Kidney epithelial cell (primary cell): ENCODE measurements around the gene USP32. TPM values are rescaled to one million over a fixed set of nuclear protein-coding genes. Genes with fewer than 3 reads are reported as not detected.

Experiments
- DNase-seq: peaks from one replicate; pipeline ENCODE4 v3.0.0-alpha.2; 2010; ENCODE audit warnings: low read depth
- H3K27me3 ChIP-seq: 2 replicates; pipeline ENCODE4 v1.6.0; 2011; ENCODE audit warnings: low read length; ENCODE audit not compliant: control insufficient read depth, insufficient read depth
- H3K36me3 ChIP-seq: 2 replicates; pipeline ENCODE4 v1.5.1; 2011; ENCODE audit warnings: low read length; ENCODE audit not compliant: control insufficient read depth, insufficient read depth
- H3K4me3 ChIP-seq: 2 replicates; pipeline ENCODE4 v1.5.1; 2011; ENCODE audit warnings: low read depth, mild to moderate bottlenecking, control low read depth, low read length
- total RNA-seq: library from RNA; depleted of rRNA; stranded (reverse); fragments of >200 nt; gene quantifications from 2 replicates; pipeline ENCODE4 v1.2.3, GENCODE V29; 2015
- TF ChIP-seq, protein P1 (sequence below): IDR thresholded peaks from 2 replicates; pipeline ENCODE4 v1.5.1; 2011; ENCODE audit warnings: mild to moderate bottlenecking, moderate library complexity, low read length, control low read depth, inconsistent platforms; ENCODE audit not compliant: insufficient read depth, poor library complexity, severe bottlenecking

USP32 gene
- total RNA-seq, 1 donor from 2014 or later, result 37.2 TPM

- TF ChIP-seq, protein P1, sequence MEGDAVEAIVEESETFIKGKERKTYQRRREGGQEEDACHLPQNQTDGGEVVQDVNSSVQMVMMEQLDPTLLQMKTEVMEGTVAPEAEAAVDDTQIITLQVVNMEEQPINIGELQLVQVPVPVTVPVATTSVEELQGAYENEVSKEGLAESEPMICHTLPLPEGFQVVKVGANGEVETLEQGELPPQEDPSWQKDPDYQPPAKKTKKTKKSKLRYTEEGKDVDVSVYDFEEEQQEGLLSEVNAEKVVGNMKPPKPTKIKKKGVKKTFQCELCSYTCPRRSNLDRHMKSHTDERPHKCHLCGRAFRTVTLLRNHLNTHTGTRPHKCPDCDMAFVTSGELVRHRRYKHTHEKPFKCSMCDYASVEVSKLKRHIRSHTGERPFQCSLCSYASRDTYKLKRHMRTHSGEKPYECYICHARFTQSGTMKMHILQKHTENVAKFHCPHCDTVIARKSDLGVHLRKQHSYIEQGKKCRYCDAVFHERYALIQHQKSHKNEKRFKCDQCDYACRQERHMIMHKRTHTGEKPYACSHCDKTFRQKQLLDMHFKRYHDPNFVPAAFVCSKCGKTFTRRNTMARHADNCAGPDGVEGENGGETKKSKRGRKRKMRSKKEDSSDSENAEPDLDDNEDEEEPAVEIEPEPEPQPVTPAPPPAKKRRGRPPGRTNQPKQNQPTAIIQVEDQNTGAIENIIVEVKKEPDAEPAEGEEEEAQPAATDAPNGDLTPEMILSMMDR, result no peak
- no peak overlapping the region for H3K4me3 ChIP-seq
These were observed 253.0 kb downstream of the USP32 start for GRCh38 chr17:60138769-60139437.

DNA sequence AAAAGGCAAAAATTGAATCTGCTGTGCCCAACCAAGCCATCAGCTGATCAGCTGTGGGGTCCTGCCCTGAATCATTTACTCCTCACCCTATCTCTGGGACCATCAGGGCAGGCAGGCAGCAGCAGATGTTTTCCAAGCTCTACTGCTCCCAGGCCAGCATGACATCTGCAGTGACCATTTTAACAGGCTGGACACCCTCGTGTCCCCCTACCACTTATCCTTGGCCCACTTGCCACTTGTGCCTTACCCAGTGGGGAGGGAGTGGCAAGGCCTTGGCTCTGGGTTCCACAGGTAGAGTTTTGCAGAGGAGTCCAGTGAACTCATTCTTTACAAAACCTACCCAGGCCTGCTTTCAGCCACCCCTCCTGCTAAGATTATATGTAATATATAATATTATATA is 254.2 kb downstream of the USP32 start:
- Histone ChIP-seq H3K36me3 (no peaks in the 10 kb centered on the region), H3K27me3 (peaks cover 39% of the 10 kb centered on the region), H3K4me3 (no peak overlapping the region)
- DNase-seq, result no peak
- TF ChIP-seq, protein P1, result no peak

More at GRCh38 chr17:60138769-60139437, 253.0 kb downstream of the USP32 start:
- DNase-seq, result no peak
- Histone ChIP-seq H3K27me3 (peaks cover 39% of the 10 kb centered on the region), H3K36me3 (no peaks in the 10 kb centered on the region)

- Histone ChIP-seq H3K27me3 (peaks cover 32% of the 10 kb centered on the region), H3K36me3 (no peaks in the 10 kb centered on the region), H3K4me3 (no peak overlapping the region)
- TF ChIP-seq, protein P1, result no peak
- no peak for DNase-seq
These were observed 255.8 kb downstream of the USP32 start for GRCh38 chr17:60135951-60136666.

- peak overlapping the region; percentile 66 for H3K4me3 ChIP-seq
- H3K36me3 ChIP-seq, result no peaks in the 10 kb centered on the region
- DNase-seq, result peak; percentile 67
- peaks cover 24% of the 10 kb centered on the region for H3K27me3 ChIP-seq
- TF ChIP-seq, protein P1, result no peak
These were observed 256.6 kb downstream of the USP32 start for GRCh38 chr17:60135151-60135950.

- H3K36me3 ChIP-seq, result no peaks in the 10 kb centered on the region
- peaks cover 17% of the 10 kb centered on the region for H3K27me3 ChIP-seq
- peak overlapping the region; percentile 66 for H3K4me3 ChIP-seq
- TF ChIP-seq, protein P1, result no peak
- DNase-seq, result no peak
These were observed 257.4 kb downstream of the USP32 start for GRCh38 chr17:60134396-60135150.
